ENCODE data around the gene TRERF1. TPM values are rescaled to one million over a fixed set of nuclear protein-coding genes. Genes with fewer than 3 reads are reported as not detected.

Gene TRERF1
- total RNA-seq, 1 donor from 2014 or later = 37.3 TPM

DNA sequence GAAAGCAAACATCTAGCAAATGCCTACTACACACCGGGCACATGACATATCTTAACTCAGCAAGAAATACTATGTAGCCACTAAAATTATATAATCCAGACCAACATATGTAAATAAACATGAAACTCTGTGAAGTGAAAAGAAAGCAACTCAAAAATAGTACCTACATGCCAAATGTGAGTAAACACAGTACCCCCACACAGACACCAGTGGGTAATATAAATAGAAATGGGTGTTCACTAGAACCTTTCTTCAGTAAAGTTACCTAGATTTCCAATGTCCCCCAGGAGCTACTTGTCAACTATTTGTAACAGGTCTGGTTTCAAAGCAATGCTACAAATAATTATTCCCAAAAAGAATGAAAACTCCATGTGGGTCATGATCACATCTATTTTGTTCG lies 25.5 kb downstream of the TRERF1 start:
- Mint-ChIP-seq H3K4me3 (no peak overlapping the region), H3K4me1 (peaks cover 48% of the 10 kb centered on the region), H3K36me3 (ENCODE audit: low read depth) (peaks cover 32% of the 10 kb centered on the region), H3K27ac (no peak overlapping the region), H3K27me3 (no peaks in the 10 kb centered on the region), H3K9me3 (no peaks in the 10 kb centered on the region)
- intact Hi-C loops (cut with micrococcal nuclease) = no loop called here
- DNase-seq = no peak

DNA sequence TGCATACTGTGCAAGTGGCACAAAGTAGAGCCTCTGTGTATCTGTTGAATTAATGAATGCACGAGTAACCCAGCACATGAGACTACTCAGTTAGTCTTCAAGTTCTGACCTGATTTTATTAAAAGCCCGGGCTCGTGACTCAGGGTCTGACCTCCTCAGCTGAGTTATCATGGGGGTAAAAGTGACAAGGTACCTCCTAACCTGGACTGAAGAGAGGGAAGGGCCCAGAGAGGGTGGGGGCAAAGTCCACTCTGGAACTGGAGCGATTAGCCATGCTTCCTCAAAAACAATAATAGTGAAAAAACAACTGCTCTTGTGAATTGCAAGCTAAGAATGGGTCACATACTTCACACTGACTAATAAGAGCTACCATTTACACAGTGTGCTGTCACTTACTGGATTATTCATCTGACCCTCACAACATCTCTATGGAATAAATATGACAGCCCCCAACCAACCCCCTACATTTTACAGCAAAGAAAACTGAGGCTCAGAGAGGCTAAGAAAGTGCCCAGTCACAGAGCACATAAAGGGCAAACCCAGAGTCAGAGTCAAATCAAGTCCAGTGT lies 26.7 kb downstream of the TRERF1 start:
- H3K4me1 Mint-ChIP-seq = peaks cover 54% of the 10 kb centered on the region
- no peak overlapping the region for H3K27ac Mint-ChIP-seq
- no peaks in the 10 kb centered on the region for H3K27me3 Mint-ChIP-seq
- DNase-seq = no peak
- H3K9me3 Mint-ChIP-seq = no peaks in the 10 kb centered on the region
- intact Hi-C loops (cut with micrococcal nuclease) = loop anchor here (2.0 kb wide), 1 partner anchor 26 kb away; the partner anchor contains the start of gene TRERF1
- no peak overlapping the region for H3K4me3 Mint-ChIP-seq
- peaks cover 32% of the 10 kb centered on the region for H3K36me3 Mint-ChIP-seq (ENCODE audit: low read depth)

DNA sequence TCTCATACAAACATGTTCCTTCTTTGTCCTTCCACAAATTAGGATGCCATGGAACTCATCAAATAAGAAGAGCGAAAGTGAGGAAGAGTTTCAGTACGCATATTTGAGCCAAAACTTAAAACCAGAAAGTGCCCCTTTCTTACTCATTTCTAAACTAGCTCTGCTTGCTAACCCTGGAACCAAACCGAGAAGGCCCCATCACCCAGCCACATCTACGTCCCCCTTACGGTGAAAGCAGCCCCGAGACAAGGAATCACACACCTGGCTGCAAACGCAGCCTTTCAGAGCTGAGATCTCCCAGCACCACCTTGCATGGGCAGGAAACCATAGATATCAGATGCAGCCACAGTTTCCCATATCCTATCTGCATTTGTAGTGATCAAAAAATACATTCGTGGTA lies 28.5 kb downstream of the TRERF1 start:
- H3K4me3 Mint-ChIP-seq = peak overlapping the region; percentile 52
- no peaks in the 10 kb centered on the region for H3K9me3 Mint-ChIP-seq
- peaks cover 50% of the 10 kb centered on the region for H3K4me1 Mint-ChIP-seq
- intact Hi-C loops (cut with micrococcal nuclease) = loop anchor here (1.0 to 2.0 kb wide), 2 partner anchors 20 to 33 kb away; no protein-coding TSS in a partner anchor
- DNase-seq = peak; percentile 72
- H3K27ac Mint-ChIP-seq = peak overlapping the region; percentile 10
- peaks cover 20% of the 10 kb centered on the region for H3K36me3 Mint-ChIP-seq (ENCODE audit: low read depth)
- H3K27me3 Mint-ChIP-seq = no peaks in the 10 kb centered on the region

DNA sequence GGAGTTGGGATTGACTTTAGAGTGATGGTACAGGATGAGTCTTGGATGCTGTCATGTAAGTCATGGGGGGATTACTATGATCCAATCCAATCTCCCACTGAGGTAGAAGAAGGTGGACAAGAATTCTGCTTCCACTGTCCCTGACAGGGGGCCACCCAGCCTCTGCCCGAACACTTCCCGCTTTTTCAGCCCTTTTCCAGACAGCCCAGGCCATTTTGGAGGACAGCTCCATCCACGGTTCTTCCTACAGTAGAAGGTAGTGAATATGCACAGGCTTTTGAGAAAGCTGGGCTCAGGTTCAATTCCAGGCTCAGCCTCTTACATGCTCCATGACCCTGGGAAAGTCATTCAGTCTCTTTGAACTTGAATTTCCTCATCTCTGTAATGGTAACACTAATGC lies 31.0 kb downstream of the TRERF1 start:
- Mint-ChIP-seq H3K27me3 (no peaks in the 10 kb centered on the region), H3K27ac (no peak overlapping the region), H3K9me3 (no peaks in the 10 kb centered on the region), H3K4me1 (peaks cover 54% of the 10 kb centered on the region), H3K36me3 (ENCODE audit: low read depth) (peaks cover 17% of the 10 kb centered on the region), H3K4me3 (no peak overlapping the region)
- DNase-seq = no peak
- intact Hi-C loops (cut with micrococcal nuclease) = no loop called here

DNA sequence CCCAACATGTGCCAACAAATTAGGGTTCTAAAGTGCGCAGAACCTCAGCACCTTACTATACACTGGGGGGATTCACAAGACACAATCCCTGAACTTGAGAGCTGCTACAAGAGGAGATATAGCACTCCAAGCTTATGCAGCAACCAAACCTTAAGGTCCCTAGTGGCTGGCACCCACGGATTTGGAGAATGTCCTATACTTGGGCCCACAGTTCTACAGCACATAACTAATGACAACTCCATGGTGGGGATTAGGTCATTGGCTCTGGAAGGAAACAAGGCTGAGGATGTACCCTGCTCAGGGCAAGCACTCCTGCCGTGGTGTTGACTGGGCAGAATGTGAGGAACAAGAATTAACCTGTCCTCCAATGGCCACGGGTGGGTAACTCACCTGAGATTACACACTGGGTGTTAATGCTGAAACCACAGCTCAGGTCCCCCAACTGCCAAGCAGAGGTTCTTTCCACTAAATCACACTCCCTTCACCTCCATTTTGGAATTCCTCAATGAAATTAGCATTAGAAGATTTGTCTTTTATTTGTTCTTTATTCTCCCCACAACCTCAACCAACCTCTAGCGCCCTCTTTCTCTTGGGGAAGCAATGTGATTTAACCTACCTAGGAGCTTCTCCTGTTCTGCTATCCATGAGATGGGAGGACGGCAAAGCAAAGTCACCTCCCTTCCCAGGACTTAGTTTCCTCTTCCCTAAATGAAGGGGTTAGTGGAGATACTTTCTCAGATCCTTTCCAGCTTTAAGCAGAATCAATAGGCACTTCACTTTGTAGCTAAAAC lies 32.0 kb downstream of the TRERF1 start:
- peaks cover 14% of the 10 kb centered on the region for H3K36me3 Mint-ChIP-seq (ENCODE audit: low read depth)
- no peak overlapping the region for H3K27ac Mint-ChIP-seq

DNA sequence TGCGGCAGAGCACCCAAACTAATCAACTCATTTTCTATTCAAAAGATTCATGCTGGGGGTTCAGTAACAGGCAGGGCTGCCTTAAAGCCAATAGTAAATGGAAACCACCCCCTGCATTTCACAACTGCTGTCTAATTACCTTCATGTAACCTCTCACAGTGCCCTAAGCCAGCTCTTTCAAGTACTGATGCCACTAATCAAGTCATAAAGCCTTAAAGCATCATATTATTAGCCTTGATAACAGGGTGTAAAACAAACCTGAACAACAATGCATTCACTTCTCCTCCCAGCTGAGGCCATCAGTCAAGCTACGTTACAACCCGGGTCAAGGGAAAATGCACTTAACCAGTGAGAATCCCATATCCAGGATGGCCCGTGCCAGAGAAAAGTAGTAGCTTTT lies 33.0 kb downstream of the TRERF1 start:
- Mint-ChIP-seq H3K36me3 (ENCODE audit: low read depth) (peaks cover 16% of the 10 kb centered on the region), H3K4me3 (no peak overlapping the region), H3K4me1 (peaks cover 48% of the 10 kb centered on the region), H3K27ac (no peak overlapping the region), H3K9me3 (no peaks in the 10 kb centered on the region), H3K27me3 (no peaks in the 10 kb centered on the region)
- intact Hi-C loops (cut with micrococcal nuclease) = no loop called here
- no peak for DNase-seq

More for the DNA sequence above, 32.0 kb downstream of the TRERF1 start:
- DNase-seq = no peak
- intact Hi-C loops (cut with micrococcal nuclease) = no loop called here
- peaks cover 49% of the 10 kb centered on the region for H3K4me1 Mint-ChIP-seq
- H3K4me3 Mint-ChIP-seq = no peak overlapping the region
- no peaks in the 10 kb centered on the region for H3K27me3 Mint-ChIP-seq
- no peaks in the 10 kb centered on the region for H3K9me3 Mint-ChIP-seq

DNA sequence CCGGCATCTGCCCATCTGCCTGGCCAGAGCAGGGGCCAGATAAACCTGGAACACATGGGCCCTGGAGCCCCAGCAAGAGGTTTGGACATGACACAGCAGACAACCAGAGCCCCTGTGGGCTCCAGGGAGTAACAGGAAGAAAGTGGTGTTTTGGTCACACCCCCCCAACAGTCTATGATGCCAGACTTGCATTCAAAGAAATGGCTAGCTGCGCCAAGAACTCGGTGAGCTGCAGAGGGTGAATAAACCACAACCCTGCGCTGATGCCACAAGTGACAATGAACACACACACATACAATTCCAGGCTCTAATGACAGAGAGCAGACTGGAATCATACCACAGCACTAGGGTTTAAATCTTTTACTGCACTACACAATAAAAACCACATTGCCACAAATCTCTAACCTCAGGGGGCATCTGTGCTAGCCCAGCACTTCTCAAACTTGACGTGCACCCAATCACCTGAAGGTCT lies 34.0 kb downstream of the TRERF1 start:
- peak overlapping the region; percentile 21 for H3K27ac Mint-ChIP-seq
- intact Hi-C loops (cut with micrococcal nuclease) = no loop called here
- H3K4me3 Mint-ChIP-seq = peak overlapping the region; percentile 53
- DNase-seq = peak; percentile 81
- no peaks in the 10 kb centered on the region for H3K9me3 Mint-ChIP-seq
- H3K4me1 Mint-ChIP-seq = peaks cover 41% of the 10 kb centered on the region
- H3K27me3 Mint-ChIP-seq = no peaks in the 10 kb centered on the region
- peaks cover 15% of the 10 kb centered on the region for H3K36me3 Mint-ChIP-seq (ENCODE audit: low read depth)

DNA sequence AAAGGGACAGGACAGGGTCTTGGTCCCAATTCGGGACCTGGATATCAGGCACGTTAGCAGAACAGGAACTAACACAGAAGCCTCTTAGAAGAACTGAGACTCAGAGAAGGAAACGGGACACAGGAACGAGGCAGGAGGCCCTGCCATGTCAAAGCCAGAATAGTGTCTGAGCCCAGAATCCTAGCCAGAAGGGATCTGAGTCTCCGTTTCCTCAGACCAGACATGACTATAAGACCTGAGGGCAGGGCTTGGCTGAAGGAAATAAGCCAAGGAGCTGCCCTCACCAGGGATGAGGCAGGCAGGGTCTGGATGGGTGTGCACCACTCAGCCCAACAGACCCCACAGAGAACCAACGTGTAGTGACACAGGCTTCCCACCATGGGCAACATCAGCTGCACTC lies 40.3 kb downstream of the TRERF1 start:
- no peaks in the 10 kb centered on the region for H3K27me3 Mint-ChIP-seq
- H3K9me3 Mint-ChIP-seq = no peaks in the 10 kb centered on the region
- peaks cover 17% of the 10 kb centered on the region for H3K36me3 Mint-ChIP-seq (ENCODE audit: low read depth)
- H3K4me3 Mint-ChIP-seq = no peak overlapping the region
- no peak for DNase-seq
- peaks cover 29% of the 10 kb centered on the region for H3K4me1 Mint-ChIP-seq
- intact Hi-C loops (cut with micrococcal nuclease) = no loop called here
- H3K27ac Mint-ChIP-seq = no peak overlapping the region

DNA sequence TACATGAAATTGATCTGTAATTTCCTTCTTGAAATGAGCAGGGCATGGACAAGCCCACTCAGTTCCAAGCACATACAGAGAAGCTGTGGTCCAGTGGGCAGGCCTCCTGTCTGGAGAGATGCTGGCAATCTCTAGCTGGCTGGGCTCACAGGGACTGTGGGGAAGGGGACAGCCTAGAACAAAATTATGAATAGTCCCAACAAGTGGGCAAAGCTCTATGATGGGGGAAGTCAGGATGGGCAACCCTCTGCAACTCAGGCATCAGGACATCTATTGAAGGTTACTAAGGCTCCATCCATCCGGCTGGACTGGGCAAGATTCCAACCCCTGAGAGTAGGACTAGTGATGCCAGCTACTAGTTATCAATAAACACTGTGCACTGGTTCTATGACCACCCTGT lies 40.9 kb downstream of the TRERF1 start:
- peaks cover 19% of the 10 kb centered on the region for H3K36me3 Mint-ChIP-seq (ENCODE audit: low read depth)
- intact Hi-C loops (cut with micrococcal nuclease) = no loop called here
- H3K27me3 Mint-ChIP-seq = no peaks in the 10 kb centered on the region
- no peak for DNase-seq
- H3K9me3 Mint-ChIP-seq = no peaks in the 10 kb centered on the region
- no peak overlapping the region for H3K4me3 Mint-ChIP-seq
- no peak overlapping the region for H3K27ac Mint-ChIP-seq
- peaks cover 33% of the 10 kb centered on the region for H3K4me1 Mint-ChIP-seq

DNA sequence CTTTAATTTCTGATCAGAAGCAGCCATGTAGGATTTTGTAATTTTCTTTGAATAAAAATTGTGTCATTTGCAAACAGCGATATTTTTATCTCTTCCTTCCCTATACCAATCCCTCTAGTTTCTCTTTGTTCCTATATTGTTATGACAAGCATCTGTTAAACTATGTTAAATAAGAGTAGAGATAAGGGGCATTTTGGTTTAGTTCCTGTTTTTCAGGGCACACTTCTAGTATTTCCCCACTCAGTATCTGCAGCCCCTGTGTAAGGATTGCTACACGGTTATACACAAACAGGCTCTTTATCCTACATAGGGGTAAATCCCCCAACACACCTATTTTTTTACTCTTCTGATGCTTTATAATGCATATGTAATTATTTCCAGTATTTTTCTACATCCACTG lies 42.1 kb downstream of the TRERF1 start:
- Mint-ChIP-seq H3K27ac (no peak overlapping the region), H3K27me3 (no peaks in the 10 kb centered on the region), H3K9me3 (no peaks in the 10 kb centered on the region), H3K36me3 (ENCODE audit: low read depth) (peaks cover 21% of the 10 kb centered on the region), H3K4me3 (no peak overlapping the region), H3K4me1 (peaks cover 39% of the 10 kb centered on the region)
- intact Hi-C loops (cut with micrococcal nuclease) = no loop called here
- DNase-seq = no peak

DNA sequence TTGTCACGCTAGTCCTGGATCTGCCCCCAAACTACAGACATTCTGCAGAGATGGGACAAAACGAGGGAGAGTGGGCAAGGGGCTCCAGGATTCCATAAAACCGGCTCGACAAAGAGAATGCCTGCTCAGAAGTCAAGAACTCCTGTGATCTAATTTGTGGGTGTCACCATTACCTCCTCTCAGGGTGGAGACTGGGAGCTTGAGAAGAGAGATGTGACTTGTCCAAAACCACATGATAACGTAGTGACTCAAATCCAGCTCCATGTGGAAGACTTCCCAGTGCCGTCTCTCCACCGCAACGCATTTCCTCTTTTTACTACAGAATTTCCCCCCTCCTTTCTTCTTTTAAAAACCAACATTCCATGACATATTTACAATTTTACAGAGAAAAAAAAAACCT lies 44.3 kb downstream of the TRERF1 start:
- Mint-ChIP-seq H3K36me3 (ENCODE audit: low read depth) (peaks cover 23% of the 10 kb centered on the region), H3K4me3 (peak overlapping the region; percentile 20), H3K9me3 (no peaks in the 10 kb centered on the region), H3K27ac (peak overlapping the region; percentile 51), H3K4me1 (peaks cover 54% of the 10 kb centered on the region), H3K27me3 (no peaks in the 10 kb centered on the region)
- intact Hi-C loops (cut with micrococcal nuclease) = no loop called here
- no peak for DNase-seq

DNA sequence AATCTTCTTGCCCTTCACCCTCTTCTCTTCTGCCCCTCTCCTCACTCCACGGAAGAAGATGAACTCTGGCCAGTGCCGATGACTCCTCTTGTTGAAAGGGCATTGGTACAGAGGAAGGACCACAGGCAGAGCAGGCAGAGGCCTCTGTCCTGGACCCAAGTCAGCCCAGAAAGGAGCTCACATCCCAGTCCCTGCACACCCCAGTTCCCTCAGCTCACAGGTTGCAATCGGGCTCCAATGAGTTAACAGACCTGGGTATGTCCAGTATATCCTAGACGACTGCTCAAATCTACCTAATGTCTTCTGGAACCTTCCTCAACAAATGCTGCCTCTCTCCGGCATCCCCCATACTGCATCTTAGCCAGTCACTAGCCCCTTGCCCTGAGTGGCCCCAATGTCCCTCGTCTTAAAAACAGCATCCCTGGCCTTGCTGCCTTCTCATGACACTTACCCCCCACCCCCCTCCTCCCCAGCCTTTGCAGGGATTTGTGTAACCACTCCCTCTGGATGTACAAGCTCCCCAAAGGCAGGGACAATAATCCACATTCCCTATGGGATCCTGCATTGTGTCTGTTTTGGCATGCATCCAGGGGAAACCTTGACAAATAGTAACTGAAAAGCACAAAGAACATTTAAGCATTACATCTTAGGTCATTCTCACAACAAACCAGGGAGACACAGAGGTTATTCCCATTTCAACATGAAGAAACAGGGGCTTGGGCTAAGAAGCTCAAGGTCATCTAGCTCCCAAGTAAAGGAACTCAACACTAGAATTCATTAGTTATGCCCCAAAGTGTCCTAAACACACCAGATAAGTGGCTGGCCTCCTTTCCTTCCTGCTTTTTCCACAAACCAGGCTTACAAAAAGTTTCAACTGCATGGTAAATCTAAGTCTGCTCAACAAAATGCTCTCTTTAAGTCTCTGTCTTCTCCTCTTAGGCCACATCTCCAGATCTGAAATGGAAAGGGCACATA lies 45.1 kb downstream of the TRERF1 start:
- no peak for DNase-seq
- no peaks in the 10 kb centered on the region for H3K9me3 Mint-ChIP-seq
- H3K27me3 Mint-ChIP-seq = no peaks in the 10 kb centered on the region
- peaks cover 60% of the 10 kb centered on the region for H3K4me1 Mint-ChIP-seq
- no peak overlapping the region for H3K4me3 Mint-ChIP-seq
- intact Hi-C loops (cut with micrococcal nuclease) = no loop called here
- H3K36me3 Mint-ChIP-seq (ENCODE audit: low read depth) = peaks cover 20% of the 10 kb centered on the region
- H3K27ac Mint-ChIP-seq = peak overlapping the region; percentile 54

DNA sequence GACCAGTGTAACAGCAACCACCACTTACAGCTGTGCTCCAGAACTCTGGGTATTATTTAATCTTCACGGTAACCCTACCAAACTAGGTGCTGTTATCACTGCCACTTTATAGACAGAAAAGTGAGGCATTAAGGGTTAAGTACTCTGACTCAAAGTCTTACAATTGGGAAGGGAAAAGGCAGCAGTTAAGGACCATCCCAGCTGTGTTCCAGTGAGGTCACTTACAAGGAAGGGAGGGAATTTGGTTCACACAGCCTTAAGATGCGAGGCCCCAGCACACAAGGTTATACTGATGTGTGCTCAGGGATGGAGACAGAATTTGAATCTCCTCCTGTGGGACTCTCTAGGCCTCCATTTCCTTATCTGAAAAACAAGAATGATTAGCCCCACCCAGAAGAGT lies 46.7 kb downstream of the TRERF1 start:
- Mint-ChIP-seq H3K36me3 (ENCODE audit: low read depth) (peaks cover 22% of the 10 kb centered on the region), H3K4me3 (no peak overlapping the region), H3K9me3 (no peaks in the 10 kb centered on the region), H3K27ac (peak overlapping the region; percentile 86), H3K4me1 (peaks cover 65% of the 10 kb centered on the region), H3K27me3 (no peaks in the 10 kb centered on the region)
- DNase-seq = no peak
- intact Hi-C loops (cut with micrococcal nuclease) = no loop called here

Data from activated CD4-positive, alpha-beta T cell treated with anti-CD3 and anti-CD28 coated beads, Interleukin-2, amount 10 ng/mL, durations not matched to agents 24 days and 14 days (primary cell).